Mammary epithelial cell (primary cell): Measurements from ENCODE around the gene EPHB2.

Experiments used
- EZH2 ChIP-seq: IDR thresholded peaks from 2 replicates; pipeline ENCODE4 v1.6.1; 2012; ENCODE audit warnings: low read length, inconsistent platforms, borderline replicate concordance
- TF ChIP-seq, protein P1 (sequence below), 2 donors: IDR thresholded peaks in 1 of 2; conservative IDR thresholded peaks in 1 of 2; 2 replicates each; pipeline ENCODE4 v1.5.1; 2011 to 2012; ENCODE audit warnings: inconsistent platforms in 2 of 2, low read length in 2 of 2, mild to moderate bottlenecking in 2 of 2, control low read depth in 1 of 2, low read depth in 1 of 2; ENCODE audit not compliant: insufficient read depth in 1 of 2; ENCODE audit errors: extremely low read depth in 1 of 2

DNA sequence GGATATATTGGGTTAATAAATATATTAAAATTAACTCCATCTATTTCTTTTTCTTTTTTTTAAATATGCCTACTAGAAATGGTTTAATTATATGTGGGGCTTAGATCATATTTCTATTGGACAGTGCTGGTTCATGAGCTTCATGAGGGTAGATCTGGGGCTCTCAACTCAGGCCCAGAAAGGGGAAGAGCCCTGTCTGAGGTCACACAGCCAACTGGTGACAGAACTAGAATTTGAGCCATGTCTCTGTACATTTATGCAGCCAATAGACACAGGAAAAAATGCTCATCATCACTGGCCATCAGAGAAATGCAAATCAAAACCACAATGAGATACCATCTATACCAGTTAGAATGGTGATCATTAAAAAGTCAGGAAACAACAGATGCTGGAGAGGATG, 5.1 kb upstream of the EPHB2 start:
- TF ChIP-seq, protein P1, sequence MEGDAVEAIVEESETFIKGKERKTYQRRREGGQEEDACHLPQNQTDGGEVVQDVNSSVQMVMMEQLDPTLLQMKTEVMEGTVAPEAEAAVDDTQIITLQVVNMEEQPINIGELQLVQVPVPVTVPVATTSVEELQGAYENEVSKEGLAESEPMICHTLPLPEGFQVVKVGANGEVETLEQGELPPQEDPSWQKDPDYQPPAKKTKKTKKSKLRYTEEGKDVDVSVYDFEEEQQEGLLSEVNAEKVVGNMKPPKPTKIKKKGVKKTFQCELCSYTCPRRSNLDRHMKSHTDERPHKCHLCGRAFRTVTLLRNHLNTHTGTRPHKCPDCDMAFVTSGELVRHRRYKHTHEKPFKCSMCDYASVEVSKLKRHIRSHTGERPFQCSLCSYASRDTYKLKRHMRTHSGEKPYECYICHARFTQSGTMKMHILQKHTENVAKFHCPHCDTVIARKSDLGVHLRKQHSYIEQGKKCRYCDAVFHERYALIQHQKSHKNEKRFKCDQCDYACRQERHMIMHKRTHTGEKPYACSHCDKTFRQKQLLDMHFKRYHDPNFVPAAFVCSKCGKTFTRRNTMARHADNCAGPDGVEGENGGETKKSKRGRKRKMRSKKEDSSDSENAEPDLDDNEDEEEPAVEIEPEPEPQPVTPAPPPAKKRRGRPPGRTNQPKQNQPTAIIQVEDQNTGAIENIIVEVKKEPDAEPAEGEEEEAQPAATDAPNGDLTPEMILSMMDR (conservative IDR thresholded peaks at IDR 0.05 in 1 of 2, IDR thresholded peaks at IDR 0.05 in 1 of 2; ENCODE audit: extremely low read depth in 1 of 2, insufficient read depth in 1 of 2, low read depth in 1 of 2, low read length in 2 of 2) = no peak
- no peak for TF ChIP-seq EZH2
